Stimulated activated CD4-positive, alpha-beta T cell treated with anti-CD3 and anti-CD28 coated beads, Interleukin-1b, Interleukin-23, amount 100 ng/mL, for 24 hours (primary cell): Measurements from ENCODE around the gene UNC13D.
"Not testable (repeated sequence)": the region's sequence is repeated elsewhere in the genome, so short reads cannot be mapped to it uniquely, and the experiment has no call there.

Experiments
- DNase-seq, 4 experiments: peaks; one replicate each; pipeline ENCODE4 v3.0.0-alpha.2; 2020; ENCODE audit warnings: low read depth in 4 of 4, low spot score in 1 of 4

Gene UNC13D

GRCh38 chr17:75843577-75844529 is at the start of gene UNC13D:
Gene UNC13D, minus strand, starts transcription at chr17:75844404. Its CDS starts 67 bp downstream, at chr17:75844337.
- peak in 1 of 4 experiments; percentile 30 for DNase-seq

- DNase-seq, result no peak
Measured at GRCh38 chr17:75893305-75894048, 49.3 kb upstream of the UNC13D start.

- DNase-seq, result no peak
Measured at GRCh38 chr17:75892556-75893224, 48.5 kb upstream of the UNC13D start.

GRCh38 chr17:75891605-75892555 is 47.7 kb upstream of the UNC13D start:
- DNase-seq, result no peak

GRCh38 chr17:75891022-75891604 is 46.9 kb upstream of the UNC13D start:
- no peak for DNase-seq

- DNase-seq, result no peak
Measured at GRCh38 chr17:75889454-75889853, 45.2 kb upstream of the UNC13D start.

GRCh38 chr17:75888484-75888883 is 44.3 kb upstream of the UNC13D start:
- DNase-seq, result no peak

- not testable (repeated sequence) for DNase-seq
Measured at GRCh38 chr17:75885860-75886259, 41.7 kb upstream of the UNC13D start.

- no peak for DNase-seq
Measured at GRCh38 chr17:75885431-75885830, 41.2 kb upstream of the UNC13D start.

- DNase-seq, result no peak
Measured at GRCh38 chr17:75881678-75882454, 37.7 kb upstream of the UNC13D start.

- no peak for DNase-seq
Measured at GRCh38 chr17:75880266-75880665, 36.1 kb upstream of the UNC13D start.

- DNase-seq, result no peak
Measured at GRCh38 chr17:75878174-75878998, 34.2 kb upstream of the UNC13D start, which contains the start of gene TRIM47. Gene TRIM47, minus strand, starts transcription at chr17:75878581. Its CDS starts 33 bp downstream, at chr17:75878548.

- DNase-seq, result peak in 3 of 4 experiments; percentile 37 to 62 (median 39)
Measured at GRCh38 chr17:75877752-75878173, 33.6 kb upstream of the UNC13D start.

- DNase-seq, result peak in 1 of 4 experiments; percentile 42
Measured at GRCh38 chr17:75876938-75877751, 32.9 kb upstream of the UNC13D start.

GRCh38 chr17:75876190-75876937 is 32.2 kb upstream of the UNC13D start:
- DNase-seq, result peak in 3 of 4 experiments; percentile 29 to 66 (median 58)

- DNase-seq, result no peak
Measured at GRCh38 chr17:75875940-75876189, 31.7 kb upstream of the UNC13D start.
